ENCODE measurements around the gene DAGLB. TPM values are rescaled to one million over a fixed set of nuclear protein-coding genes. Genes with fewer than 3 reads are reported as not detected.

DAGLB gene
- total and polyA plus RNA-seq, 10 of the 15 experiments (the other 5 are each of a cell fraction or from before 2014, with no cell fraction given), result 1.2 to 13.3 (median 10.1) TPM

- SMC1A ChIA-PET (ENCODE audit: uncharacterized antibody, unreplicated experiment), result no interaction called here
- Histone ChIP-seq H3K27me3 (replicated peaks in 1 of 2; ENCODE audit: control insufficient read depth in 2 of 2, insufficient read depth in 2 of 2, low read length in 1 of 2) (no peaks in the 10 kb centered on the region), H3K27ac (ENCODE audit: control insufficient read depth, insufficient read depth) (no peak overlapping the region), H3K4me1 (ENCODE audit: control insufficient read depth, insufficient read depth, low read length) (peaks cover 2% of the 10 kb centered on the region), H3K79me2 (ENCODE audit: control insufficient read depth, insufficient read depth, low read length) (no peaks in the 10 kb centered on the region), H2AFZ (ENCODE audit: control insufficient read depth, low read depth, low read length) (no peak overlapping the region; the same call in 1 of the 2 replicates), H3K4me2 (ENCODE audit: control insufficient read depth, insufficient read depth) (no peak overlapping the region), H3K9me3 (replicated peaks; ENCODE audit: control insufficient read depth, insufficient read depth, low read length) (no peaks in the 10 kb centered on the region), H4K20me1 (ENCODE audit: control insufficient read depth, insufficient read depth) (no peaks in the 10 kb centered on the region), H3K9ac (ENCODE audit: control insufficient read depth, insufficient read depth, low read length) (no peak overlapping the region), H3K4me3 (no peak overlapping the region), H3K36me3 (ENCODE audit: control insufficient read depth in 2 of 2, insufficient read depth in 2 of 2, low read length in 1 of 2) (no peaks in the 10 kb centered on the region)
- TF ChIP-seq ATF7 (IDR thresholded peaks at IDR 0.05; ENCODE audit: low read depth), result no peak
- TF ChIP-seq POLR2AphosphoS5 (IDR thresholded peaks at IDR 0.05; ENCODE audit: low read length), result no peak
- no peak for TF ChIP-seq PML (IDR thresholded peaks at IDR 0.05; ENCODE audit: low read length)
- no peak for TF ChIP-seq CREB1 (IDR thresholded peaks at IDR 0.05; ENCODE audit: low read depth)
- no peak for TF ChIP-seq CBX5 (IDR thresholded peaks at IDR 0.05; ENCODE audit: low read depth)
- no peak for TF ChIP-seq SPI1 (IDR thresholded peaks at IDR 0.05; ENCODE audit: borderline replicate concordance, insufficient read depth, low read depth, low read length)
- no peak for TF ChIP-seq MLLT1 (IDR thresholded peaks at IDR 0.05)
- no peak for TF ChIP-seq E4F1 (IDR thresholded peaks at IDR 0.05; ENCODE audit: borderline replicate concordance, partially characterized antibody)
- TF ChIP-seq IRF4 (IDR thresholded peaks at IDR 0.05; ENCODE audit: low read depth, low read length), result no peak
- no peak for ATAC-seq
- 91% methylated on average over 4 of the region's 4 CpGs for WGBS (ENCODE audit: insufficient coverage, insufficient replicate concordance, low lambda C conversion rate, missing lambda C conversion rate)
- RAD21 ChIA-PET (ENCODE audit: unreplicated experiment), result no interaction called here
- in situ Hi-C loops (cut with MboI) (no loop called here), intact Hi-C loops (cut with micrococcal nuclease; ENCODE audit: unreplicated experiment) (no loop called here)
- POLR2A ChIA-PET, result interaction anchor here (0.5 kb wide), 1 partner anchor 21 kb away, joined by 4 read pairs; no protein-coding TSS in a partner anchor
- BruUV-seq (replicated peaks), result no TSS peak
- no peak for FAIRE-seq
- CTCF ChIA-PET, result no interaction called here
- no peak for DNase-seq (ENCODE audit: low read depth, low spot score)
These were observed 80.0 kb downstream of the DAGLB start for GRCh38 chr7:6367701-6368211.
